ENCODE measurements around the gene TM9SF3. TPM values are rescaled to one million over a fixed set of nuclear protein-coding genes. Genes with fewer than 3 reads are reported as not detected.
A peak's percentile ranks its signal among the peaks of the same experiment; 100 is the strongest.

TM9SF3 gene
- total RNA-seq, 2 donors from 2014 or later, result 46.0 to 46.7 TPM

GRCh38 chr10:96496281-96496925, 90.4 kb downstream of the TM9SF3 start:
- DNase-seq (ENCODE audit: low spot score), result peak; percentile 48
- H3K4me1 ChIP-seq, result no peaks in the 10 kb centered on the region
- H3K27ac ChIP-seq, result no peak overlapping the region
- H3K27me3 ChIP-seq, result no peaks in the 10 kb centered on the region
- TF ChIP-seq CTCF (IDR thresholded peaks at IDR 0.05), result no peak
- H3K4me3 ChIP-seq, result no peak overlapping the region
- H3K9me3 ChIP-seq, result no peaks in the 10 kb centered on the region
- H3K36me3 ChIP-seq, result no peaks in the 10 kb centered on the region

GRCh38 chr10:96495544-96495943, 91.3 kb downstream of the TM9SF3 start:
- Histone ChIP-seq H3K27ac (no peak overlapping the region), H3K4me1 (no peaks in the 10 kb centered on the region), H3K4me3 (no peak overlapping the region), H3K27me3 (no peaks in the 10 kb centered on the region), H3K9me3 (no peaks in the 10 kb centered on the region), H3K36me3 (no peaks in the 10 kb centered on the region)
- TF ChIP-seq CTCF (IDR thresholded peaks at IDR 0.05), result no peak
- no peak for DNase-seq (ENCODE audit: low spot score)

GRCh38 chr10:96494694-96495093, 92.1 kb downstream of the TM9SF3 start:
- no peak for TF ChIP-seq CTCF (IDR thresholded peaks at IDR 0.05)

GRCh38 chr10:96493871-96494525, 92.8 kb downstream of the TM9SF3 start:
- Histone ChIP-seq H3K9me3 (no peaks in the 10 kb centered on the region), H3K27me3 (no peaks in the 10 kb centered on the region), H3K4me3 (no peak overlapping the region), H3K4me1 (no peaks in the 10 kb centered on the region), H3K36me3 (no peaks in the 10 kb centered on the region), H3K27ac (no peak overlapping the region)
- no peak for DNase-seq (ENCODE audit: low spot score)
- TF ChIP-seq CTCF (IDR thresholded peaks at IDR 0.05), result no peak

More at GRCh38 chr10:96494694-96495093, 92.1 kb downstream of the TM9SF3 start:
- no peaks in the 10 kb centered on the region for H3K9me3 ChIP-seq
- no peaks in the 10 kb centered on the region for H3K4me1 ChIP-seq
- H3K27ac ChIP-seq, result no peak overlapping the region
- H3K27me3 ChIP-seq, result no peaks in the 10 kb centered on the region
- H3K4me3 ChIP-seq, result no peak overlapping the region
- no peaks in the 10 kb centered on the region for H3K36me3 ChIP-seq
- DNase-seq (ENCODE audit: low spot score), result no peak

- no peaks in the 10 kb centered on the region for H3K4me1 ChIP-seq
- DNase-seq (ENCODE audit: low spot score), result no peak
- no peak for TF ChIP-seq CTCF (IDR thresholded peaks at IDR 0.05)
- no peak overlapping the region for H3K27ac ChIP-seq
- H3K4me3 ChIP-seq, result no peak overlapping the region
- H3K27me3 ChIP-seq, result no peaks in the 10 kb centered on the region
- no peaks in the 10 kb centered on the region for H3K36me3 ChIP-seq
- no peaks in the 10 kb centered on the region for H3K9me3 ChIP-seq
Measured at GRCh38 chr10:96493254-96493653, 93.6 kb downstream of the TM9SF3 start.
